Fibroblast of lung (primary cell): ENCODE measurements around the gene FAHD2A.
"Not testable (repeated sequence)": the region's sequence is repeated elsewhere in the genome, so short reads cannot be mapped to it uniquely, and the experiment has no call there.

Source experiments
- CTCF ChIP-seq, 2 donors: IDR thresholded peaks in 1 of 2; conservative IDR thresholded peaks in 1 of 2; 1 replicate in 1 of 2; 2 replicates in 1 of 2; pipeline ENCODE4 v1.5.1; 2011 to 2012; ENCODE audit warnings: low read length in 2 of 2, control low read depth in 1 of 2, inconsistent platforms in 1 of 2, low read depth in 1 of 2, mild to moderate bottlenecking in 1 of 2
- EZH2 ChIP-seq: IDR thresholded peaks from 2 replicates; pipeline ENCODE4 v1.5.1; 2012; ENCODE audit warnings: low read length, control low read depth, mild to moderate bottlenecking; ENCODE audit errors: missing control alignments

GRCh38 chr2:95404676-95405075 lies 2.2 kb downstream of the FAHD2A start:
- not testable (repeated sequence) for TF ChIP-seq CTCF (conservative IDR thresholded peaks at IDR 0.05 in 1 of 2, IDR thresholded peaks at IDR 0.05 in 1 of 2; ENCODE audit: low read depth in 1 of 2, low read length in 2 of 2); EZH2
